HEK293T (cell line): ENCODE results near the gene AKR1A1.

Experiments
- CTCF ChIA-PET: fragments of 350-600 bp; formaldehyde crosslinking; extraction: SDS; loops from one replicate; lab custom pipeline; 2021; ENCODE audit warnings: antibody characterized with exemption, inconsistent platforms; lab: Yijun Ruan, JAX
- POLR2A ChIA-PET: fragments of 350-600 bp; formaldehyde crosslinking; extraction: SDS; loops from one replicate; lab custom pipeline; 2020; ENCODE audit warnings: antibody characterized with exemption, inconsistent platforms; lab: Yijun Ruan, JAX
- DNase-seq: peaks from one replicate; pipeline ENCODE4 v3.0.0; 2012; ENCODE audit warnings: mixed read lengths; ENCODE audit errors: extremely low spot score
- ARNT ChIP-seq: fragments of 450-650 bp; IDR thresholded peaks from 2 replicates; pipeline ENCODE4 v1.6.1; 2017; ENCODE audit warnings: mild to moderate bottlenecking
- BHLHE40 ChIP-seq: fragments of 450-650 bp; IDR thresholded peaks from 2 replicates; pipeline ENCODE4 v1.6.1; 2016; ENCODE audit warnings: mild to moderate bottlenecking, moderate library complexity, borderline replicate concordance
- CTBP1 ChIP-seq: fragments of 450-650 bp; IDR thresholded peaks from 2 replicates; pipeline ENCODE4 v1.6.1; 2016; ENCODE audit warnings: borderline replicate concordance
- ELF4 ChIP-seq: fragments of 450-650 bp; IDR thresholded peaks from 2 replicates; pipeline ENCODE4 v1.6.1; 2017; ENCODE audit warnings: antibody characterized with exemption
- FOXA1 ChIP-seq: fragments of 450-650 bp; IDR thresholded peaks from 2 replicates; pipeline ENCODE4 v1.6.1; 2016; ENCODE audit warnings: mild to moderate bottlenecking
- FOXK2 ChIP-seq: fragments of 450-650 bp; IDR thresholded peaks from 2 replicates; pipeline ENCODE4 v1.6.1; 2016; ENCODE audit warnings: mild to moderate bottlenecking
- FOXM1 ChIP-seq: fragments of 450-650 bp; IDR thresholded peaks from 2 replicates; pipeline ENCODE4 v1.6.1; 2017; ENCODE audit warnings: mild to moderate bottlenecking, borderline replicate concordance
- HDGF ChIP-seq: fragments of 450-650 bp; IDR thresholded peaks from 2 replicates; pipeline ENCODE4 v1.6.1; 2017; ENCODE audit warnings: antibody characterized with exemption, borderline replicate concordance
- L3MBTL2 ChIP-seq: fragments of 450-650 bp; conservative IDR thresholded peaks from 2 replicates; pipeline ENCODE4 v1.6.1; 2016; ENCODE audit warnings: mild to moderate bottlenecking
- LEF1 ChIP-seq: fragments of 450-650 bp; IDR thresholded peaks from 2 replicates; pipeline ENCODE4 v1.6.1; 2017; ENCODE audit warnings: mild to moderate bottlenecking, borderline replicate concordance
- NFRKB ChIP-seq: fragments of 450-650 bp; IDR thresholded peaks from 2 replicates; pipeline ENCODE4 v1.6.1; 2016; ENCODE audit warnings: mild to moderate bottlenecking, moderate library complexity
- SP1 ChIP-seq: fragments of 450-650 bp; IDR thresholded peaks from 2 replicates; pipeline ENCODE4 v1.6.1; 2017
- SUZ12 ChIP-seq: fragments of 450-650 bp; IDR thresholded peaks from 2 replicates; pipeline ENCODE4 v1.6.1; 2016; ENCODE audit warnings: mild to moderate bottlenecking
- TARDBP ChIP-seq: fragments of 450-650 bp; IDR thresholded peaks from 2 replicates; pipeline ENCODE4 v1.6.1; 2016
- ZNF384 ChIP-seq: fragments of 450-650 bp; IDR thresholded peaks from 2 replicates; pipeline ENCODE4 v1.6.1; 2016
- TF ChIP-seq, protein P1 (sequence below): fragments of 450-650 bp; IDR thresholded peaks from 2 replicates; pipeline ENCODE4 v1.6.1; 2016

The AKR1A1 gene

DNA sequence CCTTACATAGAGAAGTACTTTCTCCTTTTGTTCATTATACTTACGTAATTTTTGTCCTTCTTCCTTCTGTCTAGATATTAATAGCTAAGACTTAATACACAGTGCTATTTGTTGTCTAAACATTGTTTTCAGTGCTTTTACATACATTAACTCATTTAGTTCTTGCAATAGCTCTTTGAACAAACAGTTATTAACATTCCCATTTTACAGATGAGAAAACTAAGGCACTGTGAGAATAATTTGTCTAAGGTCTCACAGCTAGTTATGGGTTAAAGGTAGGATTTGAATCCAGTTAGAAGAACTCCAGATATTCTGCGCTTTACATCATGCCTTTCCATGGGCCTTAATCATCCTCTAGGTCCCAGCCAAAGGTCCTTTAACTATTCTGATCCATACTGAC is 53.6 kb downstream of the AKR1A1 start:
- POLR2A ChIA-PET: no interaction called here
- TF ChIP-seq, protein P1, sequence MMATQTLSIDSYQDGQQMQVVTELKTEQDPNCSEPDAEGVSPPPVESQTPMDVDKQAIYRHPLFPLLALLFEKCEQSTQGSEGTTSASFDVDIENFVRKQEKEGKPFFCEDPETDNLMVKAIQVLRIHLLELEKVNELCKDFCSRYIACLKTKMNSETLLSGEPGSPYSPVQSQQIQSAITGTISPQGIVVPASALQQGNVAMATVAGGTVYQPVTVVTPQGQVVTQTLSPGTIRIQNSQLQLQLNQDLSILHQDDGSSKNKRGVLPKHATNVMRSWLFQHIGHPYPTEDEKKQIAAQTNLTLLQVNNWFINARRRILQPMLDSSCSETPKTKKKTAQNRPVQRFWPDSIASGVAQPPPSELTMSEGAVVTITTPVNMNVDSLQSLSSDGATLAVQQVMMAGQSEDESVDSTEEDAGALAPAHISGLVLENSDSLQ: no peak
- TF ChIP-seq BHLHE40 (no peak), L3MBTL2 (no peak), NFRKB (no peak), SUZ12 (no peak), SP1 (no peak), ELF4 (no peak), FOXM1 (no peak), FOXA1 (no peak), ARNT (no peak), HDGF (no peak), CTBP1 (no peak), ZNF384 (no peak), TARDBP (no peak), FOXK2 (no peak), LEF1 (no peak)
- CTCF ChIA-PET: no interaction called here
- DNase-seq: no peak

GRCh38 chr1:45607404-45608074 is 56.9 kb downstream of the AKR1A1 start:
- no peak for TF ChIP-seq FOXA1
- TF ChIP-seq CTBP1: no peak
- no peak for TF ChIP-seq TARDBP
- TF ChIP-seq HDGF: no peak
- TF ChIP-seq SP1: no peak
- TF ChIP-seq SUZ12: no peak
- TF ChIP-seq NFRKB: no peak
- TF ChIP-seq FOXK2: no peak
- no peak for TF ChIP-seq ARNT
- TF ChIP-seq, protein P1: no peak
- no peak for TF ChIP-seq FOXM1
- no peak for TF ChIP-seq BHLHE40
- TF ChIP-seq ELF4: no peak
- no peak for TF ChIP-seq ZNF384
- ChIA-PET CTCF (no interaction called here), POLR2A (no interaction called here)

DNA sequence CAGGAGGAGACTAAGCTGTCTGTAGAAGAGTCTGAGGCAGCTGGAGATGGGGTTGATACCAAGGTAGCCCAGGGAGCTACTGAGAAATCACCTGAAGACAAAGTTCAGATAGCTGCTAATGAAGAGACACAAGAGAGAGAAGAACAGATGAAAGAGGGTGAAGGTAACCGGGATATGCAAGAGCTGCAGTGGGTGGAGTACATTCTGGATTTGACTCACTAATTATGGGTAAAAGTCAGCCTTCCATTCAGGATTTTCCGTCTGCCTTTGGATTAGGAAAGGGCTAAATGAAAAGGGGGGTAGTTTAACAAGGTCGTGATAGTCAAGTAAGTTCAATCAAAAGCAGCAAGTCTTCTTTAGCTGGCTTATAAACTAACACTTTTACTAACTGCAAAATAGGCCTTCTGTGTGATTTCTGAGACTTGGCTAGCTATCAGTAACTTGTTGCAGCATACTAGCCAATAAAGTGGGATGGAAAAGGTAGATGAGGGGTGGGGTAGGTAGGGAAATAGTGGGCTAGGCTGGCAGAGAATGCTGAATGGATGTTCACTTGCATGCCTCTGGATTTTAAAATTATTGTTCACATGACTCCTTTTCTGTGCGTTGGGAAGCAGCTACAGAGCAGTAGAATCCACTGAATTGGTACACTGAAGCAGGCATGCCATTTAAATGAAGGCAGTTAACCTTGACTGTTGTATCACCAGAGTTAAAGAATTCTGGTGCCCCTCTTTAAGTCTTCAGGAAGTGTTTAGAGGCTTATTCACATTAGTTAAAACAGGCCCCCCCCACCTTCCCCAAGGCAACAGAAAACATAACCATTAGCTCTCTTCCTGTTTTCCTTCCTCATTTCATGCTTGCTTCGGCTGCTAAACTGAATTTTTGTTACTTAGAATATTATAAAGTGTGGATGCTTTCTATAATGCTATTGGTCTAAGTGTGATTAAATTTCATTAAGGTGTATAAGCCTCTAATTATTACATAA is 57.8 kb downstream of the AKR1A1 start:
- POLR2A ChIA-PET: no interaction called here
- CTCF ChIA-PET: no interaction called here
- DNase-seq: no peak
- TF ChIP-seq ARNT (no peak), SUZ12 (no peak), LEF1 (no peak), FOXA1 (no peak), TARDBP (no peak), FOXK2 (no peak), HDGF (no peak), CTBP1 (no peak), NFRKB (no peak), FOXM1 (no peak), ELF4 (no peak), L3MBTL2 (no peak), SP1 (no peak)

More at GRCh38 chr1:45607404-45608074, 56.9 kb downstream of the AKR1A1 start:
- no peak for DNase-seq

GRCh38 chr1:45610589-45611226 is 60.1 kb downstream of the AKR1A1 start:
- ChIA-PET POLR2A (no interaction called here), CTCF (no interaction called here)
- no peak for TF ChIP-seq SUZ12
- no peak for TF ChIP-seq ELF4
- TF ChIP-seq FOXK2: no peak
- TF ChIP-seq CTBP1: no peak
- TF ChIP-seq FOXA1: no peak
- TF ChIP-seq L3MBTL2: no peak
- TF ChIP-seq TARDBP: no peak
- TF ChIP-seq NFRKB: no peak
- TF ChIP-seq ARNT: no peak
- TF ChIP-seq BHLHE40: no peak
- no peak for TF ChIP-seq LEF1
- TF ChIP-seq ZNF384: no peak
- TF ChIP-seq, protein P1: no peak
- TF ChIP-seq HDGF: no peak
- DNase-seq: no peak
